ENCODE results near the gene ST6GALNAC3.

DNA sequence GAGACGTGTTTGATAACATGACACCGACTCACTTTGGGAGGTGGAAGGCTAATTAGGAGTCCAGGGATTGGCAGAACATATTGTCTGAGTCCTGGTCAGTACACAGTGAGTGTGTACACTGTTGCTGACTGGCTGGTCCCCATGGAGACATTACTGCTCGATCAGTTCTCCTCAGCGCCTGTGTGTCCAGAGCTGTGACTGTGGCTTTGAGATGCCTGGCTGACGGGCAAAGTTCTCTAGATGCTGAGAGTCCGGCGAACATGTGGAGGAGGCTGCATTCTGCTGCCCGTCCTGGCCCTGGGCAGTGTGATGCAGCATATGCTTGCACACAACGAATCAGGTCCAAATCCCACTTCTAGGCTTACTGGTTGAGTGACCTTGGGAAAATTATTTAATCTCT is 512.7 kb downstream of the ST6GALNAC3 start:
- TF ChIP-seq, protein P1, sequence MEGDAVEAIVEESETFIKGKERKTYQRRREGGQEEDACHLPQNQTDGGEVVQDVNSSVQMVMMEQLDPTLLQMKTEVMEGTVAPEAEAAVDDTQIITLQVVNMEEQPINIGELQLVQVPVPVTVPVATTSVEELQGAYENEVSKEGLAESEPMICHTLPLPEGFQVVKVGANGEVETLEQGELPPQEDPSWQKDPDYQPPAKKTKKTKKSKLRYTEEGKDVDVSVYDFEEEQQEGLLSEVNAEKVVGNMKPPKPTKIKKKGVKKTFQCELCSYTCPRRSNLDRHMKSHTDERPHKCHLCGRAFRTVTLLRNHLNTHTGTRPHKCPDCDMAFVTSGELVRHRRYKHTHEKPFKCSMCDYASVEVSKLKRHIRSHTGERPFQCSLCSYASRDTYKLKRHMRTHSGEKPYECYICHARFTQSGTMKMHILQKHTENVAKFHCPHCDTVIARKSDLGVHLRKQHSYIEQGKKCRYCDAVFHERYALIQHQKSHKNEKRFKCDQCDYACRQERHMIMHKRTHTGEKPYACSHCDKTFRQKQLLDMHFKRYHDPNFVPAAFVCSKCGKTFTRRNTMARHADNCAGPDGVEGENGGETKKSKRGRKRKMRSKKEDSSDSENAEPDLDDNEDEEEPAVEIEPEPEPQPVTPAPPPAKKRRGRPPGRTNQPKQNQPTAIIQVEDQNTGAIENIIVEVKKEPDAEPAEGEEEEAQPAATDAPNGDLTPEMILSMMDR (IDR thresholded peaks at IDR 0.05): no peak
- TF ChIP-seq POLR2A (IDR thresholded peaks at IDR 0.05): no peak

Data from heart left ventricle (tissue), 13 donors.